Trophoblast cell (in vitro differentiated cells and primary cell): ENCODE results near the gene SETD3.
A peak's percentile ranks its signal among the peaks of the same experiment; 100 is the strongest.

ENCODE experiments used
- DNase-seq, 2 donors: peaks; one replicate each; pipeline ENCODE4 v3.0.0-alpha.2; 2016
- H2AFZ ChIP-seq: 2 replicates; pipeline ENCODE4 v1.6.1; 2013; ENCODE audit warnings: low read length, moderate library complexity, mild to moderate bottlenecking; ENCODE audit not compliant: insufficient read depth, poor library complexity
- H2AK5ac ChIP-seq: 2 replicates; pipeline ENCODE4 v1.6.1; 2013; ENCODE audit warnings: mild to moderate bottlenecking, low read length
- H2BK120ac ChIP-seq: 2 replicates; pipeline ENCODE4 v1.6.1; 2013; ENCODE audit warnings: low read length, mild to moderate bottlenecking, moderate library complexity; ENCODE audit not compliant: insufficient read depth, poor library complexity
- H2BK12ac ChIP-seq: 2 replicates; pipeline ENCODE4 v1.6.1; 2013; ENCODE audit warnings: mild to moderate bottlenecking, low read length, moderate library complexity
- H2BK5ac ChIP-seq: 2 replicates; pipeline ENCODE4 v1.6.1; 2013; ENCODE audit warnings: low read length, low read depth, moderate library complexity, mild to moderate bottlenecking; ENCODE audit not compliant: poor library complexity
- H3K14ac ChIP-seq: 2 replicates; pipeline ENCODE4 v1.6.1; 2013; ENCODE audit warnings: mild to moderate bottlenecking, low read length
- H3K18ac ChIP-seq: 2 replicates; pipeline ENCODE4 v1.6.1; 2013; ENCODE audit warnings: mild to moderate bottlenecking, low read length
- H3K23ac ChIP-seq: 2 replicates; pipeline ENCODE4 v1.6.1; 2013; ENCODE audit warnings: low read length
- H3K27ac ChIP-seq: 2 replicates; pipeline ENCODE4 v1.5.1; 2013; ENCODE audit warnings: low read depth, mild to moderate bottlenecking, inconsistent platforms, low read length, moderate library complexity
- H3K27me3 ChIP-seq: 2 replicates; pipeline ENCODE4 v1.6.1; 2013; ENCODE audit warnings: inconsistent platforms, mild to moderate bottlenecking, low read length, moderate library complexity; ENCODE audit not compliant: insufficient read depth
- H3K36me3 ChIP-seq, 2 experiments: 1 replicate in 1 of 2; 2 replicates in 1 of 2; pipeline ENCODE4 v1.6.1; 2013; ENCODE audit warnings: low read length in 2 of 2, mild to moderate bottlenecking in 2 of 2, moderate library complexity in 1 of 2; ENCODE audit not compliant: insufficient read depth in 2 of 2, control insufficient read depth in 1 of 2
- H3K4ac ChIP-seq: 2 replicates; pipeline ENCODE4 v1.6.1; 2013; ENCODE audit warnings: low read depth, mild to moderate bottlenecking, low read length, moderate library complexity
- H3K4me1 ChIP-seq, 2 experiments: 1 replicate in 1 of 2; 2 replicates in 1 of 2; pipeline ENCODE4 v1.6.1; 2013; ENCODE audit warnings: low read length in 2 of 2, mild to moderate bottlenecking in 2 of 2, moderate library complexity in 1 of 2; ENCODE audit not compliant: insufficient read depth in 2 of 2, control insufficient read depth in 1 of 2
- H3K4me2 ChIP-seq: 2 replicates; pipeline ENCODE4 v1.6.1; 2013; ENCODE audit warnings: inconsistent platforms, mild to moderate bottlenecking, low read length, moderate library complexity
- H3K4me3 ChIP-seq: 2 replicates; pipeline ENCODE4 v1.5.1; 2013; ENCODE audit warnings: mild to moderate bottlenecking, low read depth, low read length, inconsistent platforms
- H3K79me1 ChIP-seq: one replicate; pipeline ENCODE4 v1.6.1; 2013; ENCODE audit warnings: low read length
- H3K79me2 ChIP-seq: 2 replicates; pipeline ENCODE4 v1.6.1; 2013; ENCODE audit warnings: low read length, mild to moderate bottlenecking; ENCODE audit not compliant: control insufficient read depth, insufficient read depth, poor library complexity
- H3K9ac ChIP-seq: 2 replicates; pipeline ENCODE4 v1.6.1; 2013; ENCODE audit warnings: mild to moderate bottlenecking, low read length
- H3K9me3 ChIP-seq: 2 replicates; pipeline ENCODE4 v1.6.1; 2013; ENCODE audit warnings: low read depth, mild to moderate bottlenecking, control low read depth, inconsistent platforms, low read length; ENCODE audit not compliant: insufficient read depth
- H4K12ac ChIP-seq: 2 replicates; pipeline ENCODE4 v1.6.1; 2013; ENCODE audit warnings: low read depth, mild to moderate bottlenecking, low read length, moderate library complexity
- H4K8ac ChIP-seq: 2 replicates; pipeline ENCODE4 v1.6.1; 2013; ENCODE audit warnings: low read depth, mild to moderate bottlenecking, low read length, moderate library complexity
- H4K91ac ChIP-seq: one replicate; pipeline ENCODE4 v1.6.1; 2013; ENCODE audit warnings: low read depth, mild to moderate bottlenecking, low read length, moderate library complexity
- WGBS: extraction: QIAGEN DNeasy Blood & Tissue Kit; methylation state at CpG from one replicate; pipeline ENCODE4 v1.1.7; 2013; ENCODE audit warnings: missing lambda C conversion rate; ENCODE audit not compliant: insufficient read length, insufficient coverage; ENCODE audit errors: extremely low coverage; 5-methylcytosine and 5-hydroxymethylcytosine counted together

Gene SETD3

GRCh38 chr14:99459481-99460100, 21.1 kb downstream of the SETD3 start:
- Histone ChIP-seq H3K36me3 (peaks cover 11 to 26% of the 10 kb centered on the region in 2 experiments), H3K4me1 (peaks cover 7 to 11% of the 10 kb centered on the region in 2 experiments), H3K18ac (no peak overlapping the region), H4K91ac (no peak overlapping the region), H3K23ac (no peak overlapping the region), H3K79me1 (no peaks in the 10 kb centered on the region), H2BK120ac (no peak overlapping the region), H3K14ac (no peak overlapping the region), H3K9me3 (no peaks in the 10 kb centered on the region), H3K9ac (no peak overlapping the region), H3K27ac (no peak overlapping the region), H2BK12ac (no peak overlapping the region), H2BK5ac (no peak overlapping the region), H3K4ac (peak overlapping the region; percentile 37), H4K12ac (no peak overlapping the region), H3K4me2 (no peak overlapping the region), H4K8ac (no peak overlapping the region), H3K79me2 (peaks cover 1% of the 10 kb centered on the region), H2AK5ac (no peak overlapping the region), H2AFZ (no peak overlapping the region), H3K4me3 (no peak overlapping the region), H3K27me3 (no peaks in the 10 kb centered on the region)
- WGBS: no CpG with 5 or more reads among the region's 5 CpGs
- peak in 1 of 2 donors; percentile 59 for DNase-seq

GRCh38 chr14:99454246-99454645, 26.4 kb downstream of the SETD3 start:
- Histone ChIP-seq H3K4me2 (no peak overlapping the region), H3K18ac (no peak overlapping the region), H2BK120ac (no peak overlapping the region), H3K9me3 (no peaks in the 10 kb centered on the region), H4K12ac (no peak overlapping the region), H3K27me3 (no peaks in the 10 kb centered on the region), H2AFZ (no peak overlapping the region), H4K8ac (no peak overlapping the region), H2AK5ac (no peak overlapping the region), H3K79me1 (no peaks in the 10 kb centered on the region), H2BK12ac (no peak overlapping the region), H3K4ac (no peak overlapping the region), H3K36me3 (peaks cover 11 to 21% of the 10 kb centered on the region in 2 experiments), H4K91ac (no peak overlapping the region), H3K4me3 (no peak overlapping the region), H3K4me1 (no peaks in the 10 kb centered on the region), H2BK5ac (no peak overlapping the region), H3K14ac (no peak overlapping the region), H3K23ac (no peak overlapping the region), H3K9ac (no peak overlapping the region), H3K27ac (no peak overlapping the region), H3K79me2 (no peaks in the 10 kb centered on the region)
- WGBS: no CpG with 5 or more reads among the region's 3 CpGs
- no peak for DNase-seq

GRCh38 chr14:99452968-99453367, 27.7 kb downstream of the SETD3 start:
- no peak overlapping the region for H2AK5ac ChIP-seq
- no peak overlapping the region for H2BK5ac ChIP-seq
- no peaks in the 10 kb centered on the region for H3K9me3 ChIP-seq
- H2BK120ac ChIP-seq: no peak overlapping the region
- H3K79me1 ChIP-seq: no peaks in the 10 kb centered on the region
- H3K79me2 ChIP-seq: no peaks in the 10 kb centered on the region
- no peaks in the 10 kb centered on the region for H3K4me1 ChIP-seq
- no peak overlapping the region for H4K12ac ChIP-seq
- H4K8ac ChIP-seq: no peak overlapping the region
- H3K9ac ChIP-seq: no peak overlapping the region
- no peak overlapping the region for H4K91ac ChIP-seq
- H2AFZ ChIP-seq: no peak overlapping the region
- H3K23ac ChIP-seq: no peak overlapping the region
- H2BK12ac ChIP-seq: no peak overlapping the region
- no peak overlapping the region for H3K14ac ChIP-seq
- no peak overlapping the region for H3K18ac ChIP-seq
- no peak overlapping the region for H3K4me3 ChIP-seq
- H3K36me3 ChIP-seq: peaks cover 13 to 26% of the 10 kb centered on the region in 2 experiments
- no peak overlapping the region for H3K27ac ChIP-seq
- H3K4me2 ChIP-seq: no peak overlapping the region
- H3K4ac ChIP-seq: no peak overlapping the region
- no peaks in the 10 kb centered on the region for H3K27me3 ChIP-seq
- DNase-seq: no peak
- no CpG with 5 or more reads among the region's 4 CpGs for WGBS

GRCh38 chr14:99451234-99451633, 29.4 kb downstream of the SETD3 start:
- no CpG with 5 or more reads among the region's 5 CpGs for WGBS
- Histone ChIP-seq H3K4me2 (no peak overlapping the region), H3K27ac (no peak overlapping the region), H3K4me3 (no peak overlapping the region), H3K27me3 (no peaks in the 10 kb centered on the region), H3K4me1 (no peaks in the 10 kb centered on the region), H3K9ac (no peak overlapping the region), H3K79me2 (no peaks in the 10 kb centered on the region), H3K14ac (no peak overlapping the region), H2BK5ac (no peak overlapping the region), H2BK120ac (no peak overlapping the region), H3K23ac (no peak overlapping the region), H3K18ac (no peak overlapping the region), H4K91ac (no peak overlapping the region), H3K79me1 (no peaks in the 10 kb centered on the region), H2AK5ac (no peak overlapping the region), H2AFZ (no peak overlapping the region), H2BK12ac (no peak overlapping the region), H4K12ac (no peak overlapping the region), H3K36me3 (peaks cover 18 to 27% of the 10 kb centered on the region in 2 experiments), H3K4ac (no peak overlapping the region), H4K8ac (no peak overlapping the region), H3K9me3 (no peaks in the 10 kb centered on the region)
- no peak for DNase-seq
